Naive thymus-derived CD4-positive, alpha-beta T cell (primary cell): ENCODE results near the gene PIM2. TPM values are rescaled to one million over a fixed set of nuclear protein-coding genes. Genes with fewer than 3 reads are reported as not detected.

ENCODE experiments used
- ATAC-seq: fragments of 150-1000 bp; cut with Tn5 transposase; 2 replicates; pipeline ENCODE4 v1.10.0; 2021; ENCODE audit warnings: mild to moderate bottlenecking, moderate library complexity
- CTCF ChIA-PET: fragments of 350-600 bp; sonication (Branson Sonifier 250); formaldehyde crosslinking; loops from one replicate; lab custom pipeline; 2021; ENCODE audit warnings: antibody characterized with exemption; lab: Charles Lee
- POLR2A ChIA-PET: fragments of 350-600 bp; sonication (Branson Sonifier 250); formaldehyde crosslinking; loops from one replicate; lab custom pipeline; 2021; ENCODE audit warnings: antibody characterized with exemption, inconsistent platforms; lab: Charles Lee
- DNase-seq, 9 donors: peaks; one replicate each; pipeline versions ENCODE4 v3.0.0 to v3.0.0-alpha.2; 2020 to 2022; ENCODE audit warnings: mixed read lengths in 1 of 9
- H3K27ac ChIP-seq: one replicate; pipeline ENCODE4 v1.7.0; 2013; ENCODE audit warnings: mild to moderate bottlenecking, low read depth, low read length, moderate library complexity
- H3K27me3 ChIP-seq, 2 donors: one replicate each; pipeline ENCODE4 v1.7.0; 2013; ENCODE audit warnings: low read length in 2 of 2, mild to moderate bottlenecking in 2 of 2, moderate library complexity in 2 of 2; ENCODE audit not compliant: control insufficient read depth in 2 of 2, insufficient read depth in 2 of 2
- H3K36me3 ChIP-seq, 3 experiments: 1 replicate in 2 of 3; 2 replicates in 1 of 3; pipeline ENCODE4 v1.7.0; 2013; ENCODE audit warnings: low read length in 3 of 3, mild to moderate bottlenecking in 3 of 3, moderate library complexity in 1 of 3; ENCODE audit not compliant: insufficient read depth in 3 of 3, control insufficient read depth in 2 of 3
- H3K4me1 ChIP-seq, 2 donors: one replicate each; pipeline ENCODE4 v1.7.0; 2013; ENCODE audit warnings: low read length in 2 of 2, mild to moderate bottlenecking in 2 of 2, moderate library complexity in 1 of 2; ENCODE audit not compliant: control insufficient read depth in 2 of 2, insufficient read depth in 2 of 2
- H3K4me3 ChIP-seq: 2 replicates; pipeline ENCODE4 v1.7.0; 2013; ENCODE audit warnings: mild to moderate bottlenecking, low read length
- H3K9me3 ChIP-seq, 3 experiments: 1 replicate in 2 of 3; 2 replicates in 1 of 3; pipeline ENCODE4 v1.7.0; 2013; ENCODE audit warnings: low read length in 3 of 3; ENCODE audit not compliant: control insufficient read depth in 2 of 3
- H3K27ac Mint-ChIP-seq, 9 donors: one replicate each; pipeline ENCODE4 v1.8.0; 2020 to 2022; ENCODE audit warnings: mixed read lengths in 9 of 9, mild to moderate bottlenecking in 8 of 9, moderate library complexity in 5 of 9, inconsistent platforms in 2 of 9
- H3K27me3 Mint-ChIP-seq, 5 donors: one replicate each; pipeline ENCODE4 v1.8.0; 2021 to 2022; ENCODE audit warnings: mixed read lengths in 5 of 5, mild to moderate bottlenecking in 1 of 5
- H3K36me3 Mint-ChIP-seq, 5 donors: one replicate each; pipeline ENCODE4 v1.8.0; 2020 to 2022; ENCODE audit warnings: mixed read lengths in 5 of 5, mild to moderate bottlenecking in 3 of 5, inconsistent platforms in 1 of 5
- H3K4me1 Mint-ChIP-seq, 7 donors: one replicate each; pipeline ENCODE4 v1.8.0; 2020 to 2022; ENCODE audit warnings: mixed read lengths in 7 of 7, mild to moderate bottlenecking in 3 of 7, inconsistent platforms in 1 of 7
- H3K4me3 Mint-ChIP-seq, 10 donors: one replicate each; pipeline ENCODE4 v1.8.0; 2020 to 2022; ENCODE audit warnings: mild to moderate bottlenecking in 10 of 10, mixed read lengths in 10 of 10, moderate library complexity in 6 of 10, inconsistent platforms in 2 of 10
- H3K9me3 Mint-ChIP-seq, 11 donors: one replicate each; pipeline ENCODE4 v1.8.0; 2020 to 2022; ENCODE audit warnings: mixed read lengths in 11 of 11, mild to moderate bottlenecking in 4 of 11, inconsistent platforms in 1 of 11, moderate library complexity in 1 of 11
- intact Hi-C, 2 donors: fragments of 100-400 bp; cut with micrococcal nuclease; formaldehyde crosslinking; loops; one replicate each; pipeline ENCODE4 v1.15.1; 2023
- polyA plus RNA-seq, 2 donors: library from polyadenylated mRNA; unstranded; fragments of 300-500 nt; fragmentation: Illumina TruSeq; gene quantifications; one replicate each; pipeline ENCODE4 v1.2.3, GENCODE V29; 2021
- total RNA-seq, 6 experiments: library from RNA in 5 of 6; stranded (reverse) in 5 of 6; gene quantifications; 1 replicate in 5 of 6; 2 replicates in 1 of 6; pipeline ENCODE4 v1.2.3 and lab custom pipeline; 2021 to 2026

PIM2 gene
- total and polyA plus RNA-seq, 7 experiments from 2014 or later, result 144 to 463 (median 295) TPM

- H3K4me1 Mint-ChIP-seq, result peaks cover 17 to 79% (median 41%) of the 10 kb centered on the region in 7 donors
- peaks cover 0 to 5% (median 0%) of the 10 kb centered on the region in 5 donors for H3K27me3 Mint-ChIP-seq
- peak overlapping the region; percentile 72 for H3K4me3 ChIP-seq
- peak overlapping the region; percentile 95 for H3K27ac ChIP-seq
- no peaks in the 10 kb centered on the region for H3K9me3 ChIP-seq
- peaks cover 4 to 48% (median 22%) of the 10 kb centered on the region in 5 donors for H3K36me3 Mint-ChIP-seq
- H3K4me1 ChIP-seq, result peaks cover 41 to 42% of the 10 kb centered on the region in 2 donors
- ChIA-PET CTCF (interaction anchor here (0.6 to 2.0 kb wide), 5 partner anchors 17 to 27 kb away, joined by 3 to 14 read pairs (median 6); no protein-coding TSS in a partner anchor), POLR2A (interaction anchor here (0.6 to 15.7 kb wide), 11 partner anchors 8 to 183 kb away, joined by 3 to 432 read pairs (median 4); partner anchors contain the start of genes PQBP1, SLC35A2 and TIMM17B)
- H3K9me3 Mint-ChIP-seq, result peaks cover 0 to 2% (median 0%) of the 10 kb centered on the region in 11 donors
- H3K27me3 ChIP-seq, result no peaks in the 10 kb centered on the region
- H3K36me3 ChIP-seq, result peaks cover 7 to 42% (median 8%) of the 10 kb centered on the region in 3 experiments
- H3K4me3 Mint-ChIP-seq, result peak overlapping the region; percentile 87 to 99 (median 96)
- peak; percentile 11 for ATAC-seq
- intact Hi-C loops, result loop anchor here (1.0 to 5.0 kb wide), 10 partner anchors 9 to 1703 kb away; partner anchors contain the start of genes CDK16 (in 1 of the 2), FTSJ1 (in 1 of the 2), GRIPAP1 (in 1 of the 2) and SLC35A2 (in 1 of the 2)
- DNase-seq, result peak in 6 of 9 donors; percentile 48 to 75 (median 62)
- H3K27ac Mint-ChIP-seq, result peak overlapping the region; percentile 89 to 99 (median 95)
Observed at GRCh38 chrX:48919947-48920717, 1.3 kb upstream of the PIM2 start.

DNA sequence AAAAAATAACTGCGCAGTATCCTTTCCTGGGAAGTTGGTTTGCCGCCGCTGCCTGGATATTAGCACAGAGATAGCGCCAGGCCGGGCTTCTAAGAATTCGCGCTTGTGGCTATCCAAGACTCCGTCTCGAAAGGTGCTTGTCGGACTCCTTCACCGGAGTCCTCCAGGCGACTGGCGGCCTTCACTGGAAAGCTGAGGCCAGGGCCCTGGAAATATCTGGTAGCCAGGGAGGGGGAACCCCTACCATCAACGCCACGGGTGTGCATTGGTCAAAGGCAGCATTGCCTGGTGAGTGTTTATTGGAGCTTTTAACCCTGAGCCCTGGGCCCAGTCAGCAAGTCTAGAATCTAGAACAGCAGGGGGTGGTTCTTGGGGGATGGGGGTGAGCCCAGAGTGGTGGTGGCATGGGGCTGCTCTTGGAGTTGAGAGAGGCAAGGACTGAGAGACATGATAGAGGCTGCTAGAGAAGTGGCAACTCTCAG, 577 bp upstream of the PIM2 start:
- ChIA-PET CTCF (interaction anchor here (0.6 to 2.0 kb wide), 4 partner anchors 18 to 28 kb away, joined by 3 to 14 read pairs (median 6); no protein-coding TSS in a partner anchor), POLR2A (interaction anchor here (0.5 to 15.7 kb wide), 9 partner anchors 10 to 236 kb away, joined by 3 to 432 read pairs (median 4); partner anchors contain the start of genes PQBP1 and TIMM17B)
- Histone ChIP-seq H3K9me3 (no peaks in the 10 kb centered on the region), H3K36me3 (peaks cover 12 to 47% (median 14%) of the 10 kb centered on the region in 3 experiments), H3K27ac (peak overlapping the region; percentile 95), H3K4me1 (peaks cover 46 to 47% of the 10 kb centered on the region in 2 donors), H3K4me3 (peak overlapping the region; percentile 72), H3K27me3 (no peaks in the 10 kb centered on the region)
- Mint-ChIP-seq H3K4me1 (peaks cover 14 to 83% (median 44%) of the 10 kb centered on the region in 7 donors), H3K27ac (peak overlapping the region; percentile 89 to 99 (median 95)), H3K36me3 (peaks cover 4 to 54% (median 19%) of the 10 kb centered on the region in 5 donors), H3K4me3 (peak overlapping the region; percentile 87 to 99 (median 96)), H3K27me3 (peaks cover 0 to 5% (median 0%) of the 10 kb centered on the region in 5 donors), H3K9me3 (peaks cover 0 to 2% (median 0%) of the 10 kb centered on the region in 11 donors)
- DNase-seq, result peak in 5 of 9 donors; percentile 45 to 65 (median 47)
- ATAC-seq, result peak; percentile 18
- intact Hi-C loops, result loop anchor here (1.0 to 5.0 kb wide), 10 partner anchors 8 to 1702 kb away; partner anchors contain the start of genes CDK16 (in 1 of the 2), FTSJ1 (in 1 of the 2), GRIPAP1 (in 1 of the 2) and SLC35A2 (in 1 of the 2)

DNA sequence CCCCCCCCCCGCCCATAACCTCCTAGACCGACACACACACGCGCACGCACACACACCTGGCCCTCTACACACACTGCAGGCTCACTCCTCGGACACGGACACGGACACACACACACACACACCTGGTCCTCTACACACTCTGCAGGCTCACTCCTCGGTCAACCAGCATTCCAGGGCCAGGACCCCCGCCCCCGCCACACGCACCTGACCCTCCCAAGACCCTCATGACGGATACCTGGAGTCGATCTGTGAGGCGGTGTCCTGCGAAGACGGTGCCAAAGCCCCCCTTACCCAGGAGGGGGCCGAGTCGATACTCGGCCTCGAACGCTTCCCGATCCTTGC, 552 bp downstream of the PIM2 start:
- Histone ChIP-seq H3K4me1 (peaks cover 43 to 49% of the 10 kb centered on the region in 2 donors), H3K27ac (peak overlapping the region; percentile 95), H3K4me3 (peak overlapping the region; percentile 75), H3K9me3 (no peaks in the 10 kb centered on the region), H3K36me3 (peaks cover 21 to 49% (median 25%) of the 10 kb centered on the region in 3 experiments), H3K27me3 (no peaks in the 10 kb centered on the region)
- no peak for ATAC-seq
- Mint-ChIP-seq H3K4me1 (peaks cover 10 to 83% (median 48%) of the 10 kb centered on the region in 7 donors), H3K9me3 (peaks cover 0 to 2% (median 0%) of the 10 kb centered on the region in 11 donors), H3K4me3 (peak overlapping the region; percentile 87 to 99 (median 96)), H3K36me3 (peaks cover 0 to 55% (median 17%) of the 10 kb centered on the region in 5 donors), H3K27me3 (peaks cover 0 to 5% (median 0%) of the 10 kb centered on the region in 5 donors), H3K27ac (peak overlapping the region; percentile 89 to 99 (median 95))
- POLR2A ChIA-PET, result interaction anchor here (0.6 to 15.7 kb wide), 4 partner anchors 8 to 58 kb away, joined by 3 to 432 read pairs (median 8); partner anchors contain the start of genes PQBP1 and TIMM17B
- intact Hi-C loops, result loop anchor here (2.0 to 5.0 kb wide), 5 partner anchors 61 to 1701 kb away; partner anchors contain the start of genes CDK16 (in 1 of the 2), FTSJ1 (in 1 of the 2) and GRIPAP1 (in 1 of the 2)
- CTCF ChIA-PET, result interaction anchor here (1.0 kb wide), 1 partner anchor 19 kb away, joined by 4 read pairs; no protein-coding TSS in a partner anchor
- no peak for DNase-seq

GRCh38 chrX:48917139-48918001, 1.5 kb downstream of the PIM2 start:
- H3K27me3 Mint-ChIP-seq, result peaks cover 0 to 5% (median 0%) of the 10 kb centered on the region in 5 donors
- ChIA-PET POLR2A (interaction anchor here (0.6 to 15.7 kb wide), 8 partner anchors 9 to 234 kb away, joined by 3 to 432 read pairs (median 5); partner anchors contain the start of genes KCND1 and WAS), CTCF (interaction anchor here (0.6 to 1.0 kb wide), 3 partner anchors 20 to 26 kb away, joined by 3 to 5 read pairs (median 4); no protein-coding TSS in a partner anchor)
- DNase-seq, result peak; percentile 73 to 92 (median 88)
- peak overlapping the region; percentile 89 to 99 (median 96) for H3K27ac Mint-ChIP-seq
- peaks cover 0 to 3% (median 0%) of the 10 kb centered on the region in 11 donors for H3K9me3 Mint-ChIP-seq
- intact Hi-C loops, result loop anchor here (1.0 to 5.0 kb wide), 13 partner anchors 20 to 1700 kb away; partner anchors contain the start of genes GRIPAP1 (in 2 of the 2), PQBP1 (in 2 of the 2), TIMM17B (in 2 of the 2) and CDK16 (in 1 of the 2)
- H3K9me3 ChIP-seq, result no peaks in the 10 kb centered on the region
- peak; percentile 65 for ATAC-seq
- H3K27ac ChIP-seq, result peak overlapping the region; percentile 95
- H3K4me1 ChIP-seq, result peaks cover 46 to 49% of the 10 kb centered on the region in 2 donors
- peak overlapping the region; percentile 87 to 99 (median 96) for H3K4me3 Mint-ChIP-seq
- peaks cover 0 to 53% (median 17%) of the 10 kb centered on the region in 5 donors for H3K36me3 Mint-ChIP-seq
- peaks cover 21 to 47% (median 25%) of the 10 kb centered on the region in 3 experiments for H3K36me3 ChIP-seq
- peak overlapping the region; percentile 75 for H3K4me3 ChIP-seq
- peaks cover 11 to 82% (median 48%) of the 10 kb centered on the region in 7 donors for H3K4me1 Mint-ChIP-seq
- H3K27me3 ChIP-seq, result no peaks in the 10 kb centered on the region
